ENCODE data around the gene HSPA12A.
"Not testable (repeated sequence)": the region's sequence is repeated elsewhere in the genome, so short reads cannot be mapped to it uniquely, and the experiment has no call there.

Gene HSPA12A

DNA sequence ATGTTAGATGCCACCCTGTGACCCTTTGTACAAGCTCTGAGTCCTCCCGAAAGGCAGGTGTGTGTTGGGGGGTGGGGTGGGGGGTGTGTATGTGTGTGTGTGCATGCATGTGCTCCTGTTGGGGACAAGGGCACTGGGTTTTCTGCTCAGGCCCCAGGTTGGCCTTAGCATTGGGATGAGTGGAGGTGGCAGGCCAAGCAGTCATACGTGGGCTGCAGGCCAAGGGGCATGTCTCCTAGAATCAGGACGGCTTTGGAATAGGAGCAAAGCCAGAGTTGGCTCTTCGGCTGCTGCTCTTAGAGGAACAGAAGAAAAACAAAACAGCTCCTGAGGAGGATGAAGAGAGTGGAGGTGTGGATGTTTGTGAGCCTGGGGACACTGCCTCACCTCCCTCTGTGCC is 26.0 kb downstream of the HSPA12A start:
- H3K36me3 Mint-ChIP-seq = no peaks in the 10 kb centered on the region
- H3K4me1 Mint-ChIP-seq = peaks cover 8% of the 10 kb centered on the region
- H3K27me3 Mint-ChIP-seq = peaks cover 35% of the 10 kb centered on the region
- H3K4me3 Mint-ChIP-seq = no peak overlapping the region
- H3K27ac Mint-ChIP-seq = no peak overlapping the region
- H3K9me3 Mint-ChIP-seq = no peaks in the 10 kb centered on the region

DNA sequence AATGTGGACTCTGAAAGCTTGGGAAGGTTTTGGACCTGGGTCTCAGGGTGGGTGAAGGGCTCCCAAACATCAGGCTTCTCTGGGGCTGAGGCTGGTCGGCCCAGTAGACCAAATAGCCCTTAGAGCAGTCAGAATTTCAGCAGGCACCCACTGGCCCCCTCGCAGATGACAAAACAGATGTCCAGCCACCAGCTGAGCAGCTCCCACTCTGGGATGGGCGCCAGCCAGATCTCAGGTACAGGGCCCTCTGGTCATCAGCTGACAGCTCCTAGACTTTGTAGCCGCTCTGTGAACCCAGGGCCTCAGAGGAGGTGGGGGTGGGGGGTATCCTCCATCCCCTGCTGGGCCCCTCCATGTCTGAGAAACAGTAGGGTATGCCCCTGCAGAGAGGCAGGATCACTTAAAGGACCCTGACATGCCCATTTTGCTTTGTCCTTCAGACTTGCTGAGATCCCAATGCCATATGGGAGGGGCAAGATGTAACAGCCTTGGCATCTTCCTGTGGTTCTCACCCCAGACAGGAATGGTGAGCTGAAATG is 26.5 kb downstream of the HSPA12A start:
- peaks cover 33% of the 10 kb centered on the region for H3K27me3 Mint-ChIP-seq
- peaks cover 4% of the 10 kb centered on the region for H3K4me1 Mint-ChIP-seq
- no peak overlapping the region for H3K4me3 Mint-ChIP-seq
- no peaks in the 10 kb centered on the region for H3K9me3 Mint-ChIP-seq
- H3K36me3 Mint-ChIP-seq = no peaks in the 10 kb centered on the region
- no peak overlapping the region for H3K27ac Mint-ChIP-seq

DNA sequence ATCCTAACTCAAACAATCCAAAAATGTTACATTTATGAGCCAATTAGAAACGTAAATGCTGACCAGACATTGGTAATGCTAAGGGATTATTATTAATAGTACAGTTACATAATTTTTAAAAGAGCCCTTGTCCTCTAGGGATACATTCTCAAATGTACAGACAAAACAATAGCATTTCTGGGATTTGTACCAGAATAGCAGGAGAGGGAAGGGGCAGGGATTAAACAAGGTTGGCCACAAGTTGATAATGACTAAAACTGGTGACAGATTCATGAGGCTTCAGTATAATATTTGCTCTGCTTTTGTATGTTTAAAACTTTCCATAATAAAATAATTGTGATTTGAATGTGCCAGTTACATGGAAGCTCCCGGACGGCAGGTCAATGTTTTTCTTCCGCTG is 27.0 kb downstream of the HSPA12A start:
- no peak overlapping the region for H3K4me3 Mint-ChIP-seq
- H3K27me3 Mint-ChIP-seq = peaks cover 30% of the 10 kb centered on the region
- no peaks in the 10 kb centered on the region for H3K9me3 Mint-ChIP-seq
- no peaks in the 10 kb centered on the region for H3K36me3 Mint-ChIP-seq
- no peaks in the 10 kb centered on the region for H3K4me1 Mint-ChIP-seq
- H3K27ac Mint-ChIP-seq = no peak overlapping the region

DNA sequence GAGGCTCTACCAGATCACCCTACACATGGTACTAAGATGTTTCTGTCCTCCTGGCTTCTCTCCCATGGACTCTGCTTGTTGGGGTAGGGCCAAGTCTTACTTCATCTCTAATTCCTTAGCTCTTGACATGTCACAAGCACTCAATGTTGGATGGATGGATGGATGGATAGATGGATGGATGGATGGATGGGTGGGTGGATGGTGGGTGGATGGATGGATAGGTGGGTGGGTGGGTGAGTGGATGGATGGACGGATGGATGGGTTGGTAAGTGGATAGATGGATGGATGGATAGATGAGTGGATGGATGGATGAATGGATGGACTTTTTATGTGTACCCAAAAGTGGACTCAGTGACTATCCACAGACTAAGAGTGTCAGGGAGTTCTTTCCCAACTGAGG is 28.5 kb downstream of the HSPA12A start:
- no peaks in the 10 kb centered on the region for H3K9me3 Mint-ChIP-seq
- no peaks in the 10 kb centered on the region for H3K4me1 Mint-ChIP-seq
- H3K36me3 Mint-ChIP-seq = no peaks in the 10 kb centered on the region
- H3K4me3 Mint-ChIP-seq = no peak overlapping the region
- H3K27ac Mint-ChIP-seq = no peak overlapping the region
- H3K27me3 Mint-ChIP-seq = peaks cover 28% of the 10 kb centered on the region

DNA sequence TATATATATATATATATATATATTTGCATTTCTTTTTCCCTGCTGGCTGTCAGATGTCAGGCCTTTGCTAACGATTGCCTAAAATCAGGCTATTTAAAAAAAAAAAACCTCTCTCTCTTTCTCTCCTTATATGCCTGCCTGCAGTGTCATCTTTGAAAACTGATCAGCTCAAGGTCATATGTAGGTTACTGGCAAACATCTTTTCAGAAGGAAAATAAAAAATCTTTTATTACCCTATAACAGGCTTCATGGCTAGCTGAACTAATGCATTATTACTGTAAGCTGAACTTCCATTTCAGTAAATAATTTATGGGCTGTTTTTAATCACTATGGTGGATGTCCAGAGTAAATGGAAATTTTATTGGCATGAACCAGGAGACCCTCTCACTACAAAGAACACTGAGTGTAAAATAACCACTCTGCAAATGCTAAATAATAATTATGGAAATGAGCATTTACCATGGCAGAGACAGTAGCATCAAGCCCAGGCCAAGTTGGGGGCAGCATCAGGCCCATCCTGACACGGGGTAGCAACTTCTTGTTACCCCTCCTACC is 29.3 kb downstream of the HSPA12A start:
- peaks cover 31% of the 10 kb centered on the region for H3K27me3 Mint-ChIP-seq
- H3K4me1 Mint-ChIP-seq = no peaks in the 10 kb centered on the region
- H3K36me3 Mint-ChIP-seq = no peaks in the 10 kb centered on the region
- no peaks in the 10 kb centered on the region for H3K9me3 Mint-ChIP-seq
- no peak overlapping the region for H3K27ac Mint-ChIP-seq
- H3K4me3 Mint-ChIP-seq = no peak overlapping the region

DNA sequence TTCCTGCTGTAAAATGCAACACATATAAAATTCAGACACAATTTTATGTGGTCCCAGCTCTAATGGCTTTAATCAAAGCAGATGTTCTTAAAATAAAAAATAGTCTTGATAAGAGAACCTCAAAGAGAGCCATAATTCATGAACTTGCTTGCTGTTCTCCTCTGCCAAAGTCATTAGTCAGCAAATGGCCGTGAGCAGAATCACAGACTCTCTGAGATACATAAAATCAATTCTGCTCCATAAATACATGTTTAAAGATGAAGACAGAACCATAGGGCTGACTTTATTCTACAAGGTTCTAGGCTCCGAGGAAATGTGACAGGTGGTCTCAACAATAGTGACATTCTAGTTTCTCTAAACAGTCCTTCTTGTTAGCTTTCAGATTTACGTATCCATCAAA is 29.8 kb downstream of the HSPA12A start:
- H3K36me3 Mint-ChIP-seq = no peaks in the 10 kb centered on the region
- no peaks in the 10 kb centered on the region for H3K4me1 Mint-ChIP-seq
- H3K4me3 Mint-ChIP-seq = no peak overlapping the region
- no peak overlapping the region for H3K27ac Mint-ChIP-seq
- no peaks in the 10 kb centered on the region for H3K9me3 Mint-ChIP-seq
- peaks cover 31% of the 10 kb centered on the region for H3K27me3 Mint-ChIP-seq

DNA sequence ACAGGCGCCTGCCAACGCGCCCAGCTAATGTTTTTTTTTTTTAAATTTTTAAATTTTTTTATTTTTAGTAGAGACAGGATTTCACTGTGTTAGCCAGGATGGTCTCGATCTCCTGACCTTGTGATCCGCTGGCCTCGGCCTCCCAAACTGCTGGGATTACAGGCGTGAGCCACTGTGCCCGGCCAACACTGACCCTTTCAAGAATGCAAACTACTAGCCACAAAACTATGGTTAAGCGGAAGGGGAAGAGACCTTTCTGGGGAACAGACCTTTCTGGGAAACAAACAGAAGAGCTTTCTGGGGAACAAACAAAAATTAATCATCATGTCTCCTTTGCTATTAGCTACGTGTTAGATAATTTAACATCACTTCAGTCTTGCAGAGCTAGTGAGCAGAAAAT is 30.6 kb downstream of the HSPA12A start:
- H3K27ac Mint-ChIP-seq, H3K9me3 Mint-ChIP-seq, H3K36me3 Mint-ChIP-seq, H3K4me1 Mint-ChIP-seq, H3K4me3 Mint-ChIP-seq: not testable (repeated sequence)
- H3K27me3 Mint-ChIP-seq = peaks cover 32% of the 10 kb centered on the region

DNA sequence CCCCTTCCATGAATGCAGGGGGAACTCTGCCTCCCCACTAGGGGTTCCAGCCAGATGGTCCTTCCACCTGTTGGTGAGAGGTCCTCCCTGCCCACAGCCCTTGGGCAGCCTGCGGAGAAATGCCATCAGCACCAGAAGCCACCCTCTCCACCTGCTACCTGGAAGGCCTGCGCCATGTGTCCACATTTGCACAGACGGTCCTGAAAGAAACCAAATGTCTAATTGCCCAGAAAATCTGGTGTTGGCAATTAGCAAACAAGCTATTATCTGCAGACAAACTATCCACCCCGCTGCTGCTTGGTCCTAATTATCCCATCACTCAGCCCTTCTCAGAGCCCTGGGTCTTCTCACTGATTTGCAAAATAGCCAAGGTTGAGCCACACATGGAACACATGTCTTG is 32.3 kb downstream of the HSPA12A start:
- H3K4me1 Mint-ChIP-seq = no peaks in the 10 kb centered on the region
- H3K9me3 Mint-ChIP-seq = no peaks in the 10 kb centered on the region

DNA sequence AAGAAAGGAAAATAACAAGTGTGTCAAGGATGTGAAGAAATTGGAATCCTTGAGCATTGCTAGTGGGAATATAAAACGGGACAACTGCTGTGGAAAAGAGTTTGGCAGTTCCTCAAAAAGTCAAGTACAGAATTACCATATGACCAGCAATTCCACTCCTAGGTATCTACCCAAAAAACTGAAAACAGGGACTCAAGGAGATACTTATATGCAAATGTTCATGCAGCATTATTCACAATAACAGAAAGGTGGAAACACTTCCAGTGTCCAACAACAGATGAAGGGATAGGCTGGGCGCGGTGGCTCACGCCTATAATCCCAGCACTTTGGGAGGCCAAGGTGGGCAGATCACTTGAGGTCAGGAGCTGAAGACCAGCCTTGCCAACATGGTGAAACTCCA is 33.5 kb downstream of the HSPA12A start:
- Mint-ChIP-seq H3K36me3 (no peaks in the 10 kb centered on the region), H3K4me3 (no peak overlapping the region), H3K27me3 (peaks cover 17% of the 10 kb centered on the region), H3K4me1 (no peaks in the 10 kb centered on the region), H3K27ac (no peak overlapping the region), H3K9me3 (no peaks in the 10 kb centered on the region)

More for the DNA sequence above, 32.3 kb downstream of the HSPA12A start:
- Mint-ChIP-seq H3K27ac (no peak overlapping the region), H3K4me3 (no peak overlapping the region), H3K27me3 (peaks cover 25% of the 10 kb centered on the region), H3K36me3 (no peaks in the 10 kb centered on the region)

DNA sequence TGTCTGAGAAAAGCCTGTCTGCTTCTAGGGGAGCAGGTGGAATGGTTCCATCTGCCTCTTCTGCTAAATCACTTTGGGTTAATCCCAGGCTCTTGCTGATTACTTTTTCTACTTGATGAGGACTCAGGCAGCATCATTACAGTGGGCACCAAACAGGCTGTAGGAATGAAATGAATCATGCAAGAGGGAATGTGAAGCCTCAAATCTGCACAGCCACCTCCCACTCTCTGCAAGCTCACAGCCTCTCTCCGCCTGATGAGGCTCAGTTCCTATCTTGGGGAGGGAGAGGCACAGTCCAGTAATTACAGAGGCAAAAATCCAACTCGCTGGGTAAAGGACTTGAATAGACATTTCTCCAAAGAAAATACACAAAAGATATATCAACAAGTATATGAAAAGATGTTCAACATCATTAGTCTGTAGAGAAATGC is 34.0 kb downstream of the HSPA12A start:
- H3K27ac Mint-ChIP-seq = no peak overlapping the region
- no peaks in the 10 kb centered on the region for H3K9me3 Mint-ChIP-seq
- H3K27me3 Mint-ChIP-seq = peaks cover 18% of the 10 kb centered on the region
- no peak overlapping the region for H3K4me3 Mint-ChIP-seq
- no peaks in the 10 kb centered on the region for H3K4me1 Mint-ChIP-seq
- no peaks in the 10 kb centered on the region for H3K36me3 Mint-ChIP-seq

DNA sequence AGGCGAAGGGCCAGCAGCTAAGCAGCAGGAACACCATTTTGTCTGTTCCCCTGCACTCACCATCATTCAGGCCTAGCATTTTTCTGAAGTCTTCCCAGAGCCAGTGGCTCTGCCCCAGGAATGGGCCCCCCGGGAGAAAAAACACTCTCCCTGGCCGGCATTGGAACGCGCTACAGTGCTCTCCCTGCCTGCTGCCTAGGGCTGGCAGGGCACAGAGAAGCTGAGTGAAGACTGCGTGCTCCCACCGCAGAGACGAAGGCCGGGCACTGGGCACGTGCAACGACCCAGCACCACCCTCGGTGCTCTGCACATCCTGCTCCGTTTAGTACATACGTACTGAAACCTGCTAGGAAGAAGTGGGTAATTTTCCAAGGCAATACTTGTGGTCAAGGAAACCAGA is 34.4 kb downstream of the HSPA12A start:
- H3K27ac Mint-ChIP-seq = no peak overlapping the region
- H3K9me3 Mint-ChIP-seq = no peaks in the 10 kb centered on the region
- no peak overlapping the region for H3K4me3 Mint-ChIP-seq
- peaks cover 16% of the 10 kb centered on the region for H3K27me3 Mint-ChIP-seq
- no peaks in the 10 kb centered on the region for H3K4me1 Mint-ChIP-seq
- no peaks in the 10 kb centered on the region for H3K36me3 Mint-ChIP-seq

DNA sequence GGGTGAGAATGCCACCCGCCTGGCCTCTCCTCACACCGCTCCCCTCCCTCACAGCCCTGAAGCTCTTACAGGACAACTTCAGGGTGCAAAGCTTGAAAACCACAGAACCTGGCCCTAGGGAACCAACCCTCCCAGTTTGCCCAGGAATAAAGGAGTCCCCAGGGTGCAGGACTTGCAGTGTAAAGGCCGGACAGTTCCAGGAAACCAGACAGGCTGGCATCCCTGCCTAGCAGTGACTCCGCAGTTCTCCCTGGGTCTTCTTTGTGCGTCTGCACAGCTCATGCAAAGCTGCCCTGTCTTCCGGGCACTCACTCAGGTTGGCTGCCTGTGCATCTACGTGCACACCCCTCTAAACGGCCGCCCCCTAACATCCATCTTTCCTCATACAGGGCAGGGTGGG is 36.1 kb downstream of the HSPA12A start:
- Mint-ChIP-seq H3K9me3 (no peaks in the 10 kb centered on the region), H3K36me3 (no peaks in the 10 kb centered on the region), H3K27ac (no peak overlapping the region), H3K4me1 (no peaks in the 10 kb centered on the region), H3K27me3 (peaks cover 22% of the 10 kb centered on the region), H3K4me3 (no peak overlapping the region)

DNA sequence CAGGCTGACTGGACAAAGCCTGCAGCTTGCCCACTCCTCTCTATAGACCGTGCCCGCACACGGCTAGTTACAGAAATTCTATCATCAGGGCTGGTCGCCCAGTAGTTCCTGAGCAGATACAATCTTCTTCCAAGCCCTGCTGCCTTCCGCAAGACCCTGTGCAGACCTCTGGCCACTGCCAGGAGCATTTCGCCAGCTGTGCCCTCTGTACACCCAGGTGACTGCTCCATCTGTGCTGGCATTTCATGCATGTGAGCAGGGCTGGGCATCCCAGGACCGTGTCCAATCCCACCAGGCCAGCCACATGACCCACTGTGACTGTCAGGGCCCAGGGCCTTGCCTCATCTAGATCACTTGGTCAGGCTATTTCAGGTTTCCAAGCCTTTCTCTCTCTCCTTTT is 36.9 kb downstream of the HSPA12A start:
- Mint-ChIP-seq H3K27ac (no peak overlapping the region), H3K27me3 (peaks cover 19% of the 10 kb centered on the region), H3K4me3 (no peak overlapping the region), H3K9me3 (no peaks in the 10 kb centered on the region), H3K4me1 (no peaks in the 10 kb centered on the region), H3K36me3 (no peaks in the 10 kb centered on the region)

DNA sequence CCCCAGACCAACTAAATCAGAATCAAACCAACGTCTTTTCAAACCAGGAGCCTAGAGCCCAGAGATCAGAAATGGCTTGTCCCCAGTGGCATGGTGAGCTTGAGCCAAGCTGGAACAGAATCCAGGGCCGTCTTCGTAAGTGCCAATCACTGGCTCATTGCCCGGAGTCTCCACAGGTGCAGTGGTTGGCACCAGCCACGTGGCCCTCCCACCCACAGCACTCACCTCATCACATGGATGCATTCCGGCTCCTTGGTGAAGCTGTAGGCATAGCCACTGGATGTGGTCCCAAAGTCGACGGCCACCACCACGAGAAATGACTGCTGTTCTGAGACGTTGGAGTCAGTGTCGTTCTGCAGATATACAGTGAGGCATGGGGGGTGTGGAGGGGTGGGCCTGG is 37.4 kb downstream of the HSPA12A start:
- H3K9me3 Mint-ChIP-seq = no peaks in the 10 kb centered on the region
- no peak overlapping the region for H3K4me3 Mint-ChIP-seq
- no peaks in the 10 kb centered on the region for H3K36me3 Mint-ChIP-seq
- H3K4me1 Mint-ChIP-seq = no peaks in the 10 kb centered on the region
- H3K27ac Mint-ChIP-seq = no peak overlapping the region
- H3K27me3 Mint-ChIP-seq = peaks cover 19% of the 10 kb centered on the region

DNA sequence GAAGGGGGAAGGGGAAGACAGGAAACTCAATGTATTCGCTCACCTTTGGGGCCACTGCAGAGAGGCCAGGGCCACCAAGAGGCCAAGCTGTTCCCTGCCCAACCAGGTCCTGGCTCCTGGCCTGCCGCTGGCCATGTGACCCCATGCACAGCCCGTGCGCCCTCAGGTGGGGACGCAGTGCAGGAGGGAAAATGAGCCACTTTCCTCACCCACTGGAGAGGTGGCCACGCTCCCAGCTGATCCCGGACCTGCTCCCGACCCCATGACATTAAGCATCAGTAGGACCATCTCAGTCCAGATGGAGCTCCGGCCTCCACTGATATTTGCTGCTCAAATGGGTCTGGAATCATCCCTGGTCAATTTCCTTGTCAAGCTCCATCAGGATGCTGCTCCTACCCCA is 40.2 kb downstream of the HSPA12A start:
- Mint-ChIP-seq H3K27me3 (peaks cover 17% of the 10 kb centered on the region), H3K4me1 (no peaks in the 10 kb centered on the region), H3K36me3 (no peaks in the 10 kb centered on the region), H3K9me3 (no peaks in the 10 kb centered on the region), H3K4me3 (no peak overlapping the region), H3K27ac (no peak overlapping the region)

DNA sequence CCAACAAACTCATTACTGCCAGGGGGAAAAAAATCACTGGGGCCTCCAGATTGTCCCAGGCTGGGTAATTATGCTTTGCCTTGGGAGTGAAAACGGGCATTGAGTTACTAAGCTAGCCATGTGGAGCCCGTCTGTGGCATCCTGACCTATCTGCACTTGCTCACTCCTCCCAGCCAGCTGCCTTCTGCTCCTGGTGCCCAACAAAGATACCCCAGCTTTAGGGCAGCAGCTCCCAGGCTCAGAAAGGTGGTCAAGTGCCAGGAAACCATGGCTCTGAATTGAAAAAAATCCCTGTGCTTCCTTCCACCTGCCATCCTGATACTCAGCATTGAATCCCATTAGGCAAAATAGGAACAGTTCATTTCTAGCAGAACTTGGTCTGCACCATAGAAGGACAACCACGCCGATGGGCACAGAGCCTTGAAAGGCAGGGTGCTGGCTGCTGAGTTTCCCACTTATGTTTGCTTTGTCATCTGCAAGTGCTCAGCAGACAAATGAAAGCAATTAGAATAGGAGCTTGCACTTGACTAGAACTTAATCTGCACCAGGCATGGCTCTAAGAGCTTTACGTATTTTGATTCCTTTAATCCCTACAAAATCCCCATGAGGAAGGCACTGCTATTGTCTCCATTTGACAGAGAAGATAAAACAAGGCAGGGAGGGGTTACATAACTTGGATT is 42.8 kb downstream of the HSPA12A start:
- Mint-ChIP-seq H3K27me3 (peaks cover 29% of the 10 kb centered on the region), H3K36me3 (no peaks in the 10 kb centered on the region), H3K27ac (no peak overlapping the region), H3K4me1 (no peaks in the 10 kb centered on the region), H3K9me3 (no peaks in the 10 kb centered on the region), H3K4me3 (no peak overlapping the region)

DNA sequence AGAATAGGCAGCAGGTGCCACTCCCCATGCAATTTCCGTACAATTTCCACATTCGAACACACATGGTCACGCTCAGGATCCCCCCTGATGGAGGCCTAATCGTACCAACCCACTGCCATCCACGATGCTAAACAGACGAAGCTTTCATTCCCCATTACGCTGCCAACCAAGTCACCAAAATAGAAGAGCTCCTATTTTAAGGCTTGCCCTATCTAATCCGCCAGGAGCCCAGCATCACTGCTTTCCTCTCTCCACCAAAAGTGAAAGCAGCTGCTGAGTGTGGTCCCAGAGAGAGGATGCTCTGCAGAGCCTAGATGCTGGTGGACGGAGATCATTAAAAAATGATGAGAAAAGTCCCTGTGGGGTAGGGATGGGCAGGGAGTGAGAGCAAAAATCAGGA is 43.3 kb downstream of the HSPA12A start:
- no peak overlapping the region for H3K4me3 Mint-ChIP-seq
- H3K4me1 Mint-ChIP-seq = no peaks in the 10 kb centered on the region
- H3K27ac Mint-ChIP-seq = no peak overlapping the region
- H3K9me3 Mint-ChIP-seq = no peaks in the 10 kb centered on the region
- H3K27me3 Mint-ChIP-seq = peaks cover 30% of the 10 kb centered on the region
- no peaks in the 10 kb centered on the region for H3K36me3 Mint-ChIP-seq
